Activated gamma-delta T cell (primary cell): Measurements from ENCODE around the gene STIMATE.

Source experiments
- DNase-seq: peaks from one replicate; lab custom pipeline; 2025; lab: John Stamatoyannopoulos, UW

STIMATE gene

DNA sequence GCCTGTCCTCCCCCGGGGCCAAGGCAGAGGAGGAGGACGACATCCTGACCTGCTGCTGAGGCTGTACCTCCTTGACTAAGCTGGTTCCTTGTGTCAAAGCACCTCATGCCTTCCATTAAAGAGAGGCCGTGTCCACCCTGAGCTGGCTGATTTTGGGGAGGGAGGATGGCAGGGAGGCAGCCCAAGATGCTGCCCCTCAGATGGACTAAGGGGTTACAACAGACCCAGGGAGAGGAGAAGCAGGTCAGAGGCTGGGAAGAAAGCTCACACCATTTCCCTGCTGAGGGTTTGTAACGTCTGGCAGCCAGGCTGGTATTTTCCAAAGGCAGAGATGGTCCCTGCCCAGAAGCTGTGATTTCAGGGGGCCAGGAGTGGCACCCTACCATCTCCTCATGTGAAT lies 105.4 kb downstream of the STIMATE start:
- no peak for DNase-seq

DNA sequence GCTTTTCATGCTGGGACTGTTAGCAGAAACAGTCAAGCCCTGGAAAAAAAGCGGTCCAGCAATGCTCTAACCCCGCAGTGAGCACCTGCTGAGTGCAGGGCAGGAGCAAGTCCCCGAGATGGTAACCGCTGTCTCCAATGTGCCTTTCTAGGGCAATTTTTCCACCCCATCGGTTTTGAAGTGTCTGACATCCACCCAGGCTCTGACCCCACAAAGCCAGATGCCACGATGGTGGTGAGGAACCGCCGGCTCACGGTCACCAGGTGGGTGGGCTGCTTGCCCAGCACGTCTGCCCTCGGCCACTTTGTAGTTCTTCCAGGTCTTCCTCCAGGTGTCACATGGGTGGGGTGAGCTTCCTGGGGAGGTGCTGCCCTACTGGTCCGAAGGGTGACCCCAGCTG lies 106.0 kb downstream of the STIMATE start:
- DNase-seq, result no peak

DNA sequence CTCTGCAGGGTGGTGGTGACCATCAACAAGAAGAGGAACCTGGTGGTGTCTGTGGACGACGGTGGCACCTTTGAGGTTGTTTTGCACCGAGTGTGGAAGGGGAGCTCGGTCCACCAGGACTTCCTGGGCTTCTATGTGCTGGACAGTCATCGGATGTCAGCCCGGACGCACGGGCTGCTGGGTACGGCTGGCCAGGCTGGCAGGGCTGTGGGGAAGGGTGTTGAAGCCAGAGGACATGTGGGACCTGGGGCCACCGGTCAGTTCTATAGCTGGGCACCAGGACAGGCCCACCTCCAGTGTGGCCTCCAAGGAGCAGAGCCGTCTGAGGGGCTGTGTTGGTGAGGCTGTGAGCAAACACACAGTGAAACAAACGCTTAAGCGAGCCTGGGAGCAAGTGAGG lies 106.6 kb downstream of the STIMATE start:
- no peak for DNase-seq

DNA sequence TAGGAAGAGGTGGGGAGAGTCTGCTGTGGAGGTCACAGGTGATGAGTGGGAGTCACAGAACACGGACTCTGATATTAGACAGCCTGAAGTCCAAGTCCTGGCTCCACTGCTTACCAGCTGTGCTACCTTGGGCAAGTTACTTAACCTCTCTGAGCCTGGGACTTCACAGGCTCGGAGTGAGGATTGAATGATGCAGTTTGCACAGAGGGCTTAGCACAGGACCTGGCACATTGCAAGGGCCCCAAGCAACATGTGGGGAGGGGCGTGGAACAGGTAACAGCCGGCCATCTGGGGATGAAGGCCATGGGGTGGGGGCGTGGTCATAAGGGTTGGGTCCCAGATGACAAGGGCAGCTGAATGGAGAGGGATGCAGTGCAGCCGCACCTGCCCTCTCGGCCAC lies 107.0 kb downstream of the STIMATE start:
- no peak for DNase-seq

DNA sequence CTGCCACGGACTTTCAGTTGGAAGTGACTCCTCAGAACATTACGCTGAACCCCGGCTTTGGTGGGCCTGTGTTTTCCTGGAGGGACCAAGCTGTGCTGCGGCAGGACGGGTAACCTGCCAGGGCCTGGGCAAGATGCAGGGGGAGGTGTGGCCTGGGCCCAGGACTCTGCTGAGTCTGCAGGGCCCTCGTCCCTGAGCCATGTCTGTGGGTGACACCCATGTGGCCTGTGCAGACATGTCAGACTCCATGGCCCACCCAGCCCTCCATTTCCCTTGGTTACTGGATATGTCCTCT lies 107.7 kb downstream of the STIMATE start:
- DNase-seq, result no peak

DNA sequence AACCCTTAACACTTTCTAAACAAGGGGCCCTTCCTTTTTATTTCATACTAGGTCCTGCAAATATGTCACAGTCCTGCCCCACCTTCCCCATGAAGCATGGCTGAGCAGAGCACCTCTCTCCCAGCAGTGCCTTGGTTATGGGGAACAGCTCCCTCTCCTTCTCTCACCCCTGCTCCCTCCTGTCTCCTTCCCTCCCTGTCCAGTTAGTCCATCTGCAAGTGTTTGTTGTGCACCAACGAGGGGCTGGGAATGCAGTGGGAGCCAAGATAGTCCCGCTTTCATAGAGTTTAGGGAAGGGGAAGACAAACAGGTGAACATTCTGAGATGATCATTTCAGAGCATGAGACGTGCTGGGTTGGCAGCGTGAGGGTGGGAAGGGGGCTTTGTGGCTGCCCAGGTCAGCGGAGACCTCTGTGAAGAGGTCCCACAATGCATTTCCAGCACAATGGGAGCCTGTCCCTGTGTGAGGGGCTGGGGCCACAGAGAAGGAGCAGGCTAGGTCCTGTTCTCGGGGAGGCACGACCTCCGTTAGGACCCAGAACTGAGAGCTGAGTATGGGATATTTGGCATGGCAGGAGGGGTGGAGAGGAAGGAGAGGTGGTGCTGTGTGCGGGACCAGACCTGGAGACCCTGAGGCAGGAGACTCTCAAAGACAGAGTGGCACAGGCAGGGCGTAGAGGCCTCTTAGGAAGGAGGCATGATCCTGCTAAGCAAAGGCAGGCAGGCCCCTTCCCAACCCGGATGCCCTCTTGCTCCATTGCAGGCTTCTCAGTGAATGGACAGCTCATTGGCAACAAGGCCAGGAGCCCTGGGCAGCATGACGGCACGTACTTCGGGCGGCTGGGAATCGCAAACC lies 108.2 kb downstream of the STIMATE start:
- no peak for DNase-seq

DNA sequence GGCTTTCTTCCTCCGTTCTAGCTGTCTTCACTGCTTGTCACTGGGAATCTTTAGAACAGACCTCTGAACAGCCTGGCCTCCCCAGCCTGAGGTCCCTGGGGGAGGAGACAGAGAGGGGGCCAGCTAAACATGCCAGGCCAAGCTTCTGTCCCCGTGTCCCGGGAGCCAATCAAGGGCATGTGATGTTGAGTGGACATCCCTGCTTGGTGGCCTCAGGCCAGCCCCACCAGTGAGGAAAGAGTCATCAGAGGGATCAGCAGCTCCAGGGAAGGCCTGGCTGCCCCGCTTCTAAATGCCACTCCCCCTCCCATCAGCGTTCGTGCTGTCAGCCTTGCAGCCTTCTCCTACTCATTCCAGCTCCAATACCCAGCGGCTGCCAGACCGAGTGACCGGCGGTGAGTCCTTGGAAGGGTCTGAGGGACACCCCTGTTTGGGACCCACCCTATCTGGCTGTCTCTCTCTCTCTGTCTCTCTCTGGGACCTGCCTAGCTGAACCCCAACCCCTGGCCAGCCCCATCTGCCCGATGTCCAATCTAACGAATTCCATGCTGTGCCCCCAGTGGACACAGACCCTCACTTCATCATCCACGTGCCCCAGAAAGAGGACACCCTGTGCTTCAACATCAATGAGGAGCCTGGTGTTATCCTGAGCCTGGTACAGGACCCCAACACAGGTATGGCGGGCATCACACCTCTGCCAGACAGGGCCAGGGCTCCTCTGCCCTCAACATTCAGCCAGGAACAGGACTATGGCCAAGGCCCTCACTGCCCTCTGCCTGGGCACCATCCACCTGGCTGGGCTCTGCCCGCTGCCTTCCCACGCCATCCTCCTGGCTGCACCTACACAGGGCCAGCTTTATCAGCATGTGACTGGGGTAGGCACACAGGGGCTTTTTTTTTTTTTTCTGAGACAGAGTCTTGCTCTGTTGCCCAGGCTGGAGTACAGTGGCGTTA lies 109.4 kb downstream of the STIMATE start:
- no peak for DNase-seq

DNA sequence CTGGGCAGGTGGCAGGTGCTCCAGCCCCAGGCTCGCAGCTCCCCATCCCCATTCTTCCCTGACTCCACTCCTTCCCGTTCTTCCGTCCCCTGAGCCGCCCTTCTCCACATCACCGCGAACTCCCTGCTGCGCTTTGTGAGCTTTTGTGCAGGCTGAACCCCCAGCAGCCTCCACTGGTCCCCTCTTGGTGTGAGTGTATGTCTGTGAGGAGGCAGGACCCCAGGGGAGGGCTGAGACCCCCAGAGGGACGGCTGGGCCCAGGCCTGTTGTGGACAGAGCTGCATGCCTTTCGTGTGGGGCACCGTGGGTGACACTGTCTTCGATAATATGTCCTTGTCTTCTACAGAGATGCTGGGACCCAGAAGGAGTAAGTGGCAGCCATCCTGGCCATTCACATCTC lies 110.1 kb downstream of the STIMATE start:
- DNase-seq, result no peak
